ENCODE measurements around the gene CST9. TPM values are rescaled to one million over a fixed set of nuclear protein-coding genes. Genes with fewer than 3 reads are reported as not detected.

Gene CST9
- total RNA-seq (2014; rRNA removed; shearing (Covaris generic)) = not detected in 2 replicates

DNA sequence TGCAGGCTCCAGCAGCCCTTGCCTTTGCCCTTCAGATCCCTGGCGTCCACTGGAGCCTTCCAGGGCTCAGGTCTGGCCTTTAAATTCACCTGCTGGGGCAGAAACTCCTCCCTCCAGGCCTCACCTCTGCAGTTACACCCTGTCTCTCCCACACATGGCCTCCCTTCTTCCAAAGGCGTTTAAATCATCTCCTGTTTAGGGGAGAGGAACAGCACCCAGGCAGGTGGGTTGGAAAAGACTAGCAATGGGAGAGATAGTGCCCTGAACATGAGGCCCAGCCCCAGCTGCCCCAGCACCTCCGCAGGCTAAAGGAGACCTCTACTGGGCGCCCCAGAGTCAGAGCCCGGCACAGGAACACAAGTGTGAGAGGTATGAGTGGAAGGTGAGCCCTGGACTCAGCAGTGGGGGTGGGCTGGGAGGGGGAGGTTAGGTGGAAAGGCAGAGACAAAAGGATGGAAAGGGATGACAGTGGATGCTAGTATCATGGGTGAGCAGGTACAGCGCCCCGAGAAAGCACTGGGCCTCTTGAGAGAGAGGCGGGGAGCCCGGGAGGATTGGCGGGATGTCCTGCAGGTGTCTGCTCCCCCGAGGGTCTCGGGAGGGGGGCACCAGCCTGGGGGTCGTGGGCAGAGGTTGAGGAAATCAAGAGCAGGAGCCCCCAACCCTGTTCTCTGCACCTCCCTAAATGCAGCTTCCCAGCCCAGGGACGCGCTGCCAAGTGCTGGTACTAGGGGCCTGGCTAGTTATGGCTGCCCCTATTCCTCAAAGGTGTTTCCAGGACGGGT is at the start of gene CST9:
Gene CST9 (minus strand): TSS at position 51 of the 785 bp plus-strand sequence. CDS start 53 bp downstream, outside the sequence.
- no peak for DNase-seq (ENCODE audit: low spot score)

DNA sequence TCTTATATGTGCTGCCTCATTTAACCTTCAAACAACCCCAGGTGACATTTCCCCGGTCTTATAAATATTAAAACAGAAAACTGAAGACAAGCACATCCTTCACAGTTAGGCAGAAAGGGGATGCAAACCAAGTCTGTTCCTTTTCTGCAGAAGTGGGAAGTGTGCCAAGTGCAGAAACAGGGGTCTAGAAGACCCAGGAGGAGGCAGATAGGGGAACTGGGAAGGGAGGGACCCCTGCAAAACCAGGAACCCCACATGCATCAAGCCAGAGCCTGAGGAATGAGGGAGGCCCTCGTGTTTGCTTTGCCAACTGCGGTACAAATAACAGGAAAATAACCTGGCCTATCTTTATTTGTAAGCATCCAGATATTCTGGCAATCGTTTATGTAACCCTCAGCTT is 49.0 kb upstream of the CST9 start:
- in situ Hi-C loops (cut with HindIII; ENCODE audit: low sequenced_read_pairs) = no loop called here
- DNase-seq (ENCODE audit: low spot score) = no peak

More for the DNA sequence above, at the start of gene CST9:
- in situ Hi-C loops (cut with HindIII; ENCODE audit: low sequenced_read_pairs) = no loop called here

DNA sequence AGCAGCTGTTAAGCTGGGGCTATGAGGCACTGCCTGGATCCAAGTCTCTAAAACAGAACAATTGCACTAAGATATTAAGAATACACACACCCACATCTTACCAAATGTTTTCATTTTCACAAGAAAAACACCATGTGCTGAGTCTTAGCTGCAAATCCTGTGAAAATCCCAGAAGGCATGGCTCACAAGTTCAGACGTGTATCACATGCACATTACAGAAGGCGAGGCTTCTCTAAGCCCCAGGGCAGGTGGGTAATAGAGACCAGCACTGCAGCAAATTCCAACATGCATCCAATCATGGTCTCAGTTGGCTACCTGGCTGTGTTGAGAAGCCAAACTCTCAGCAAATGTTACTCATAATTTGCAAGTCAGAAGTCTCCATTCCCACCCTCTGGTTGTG is 48.3 kb upstream of the CST9 start:
- DNase-seq (ENCODE audit: low spot score) = no peak
- in situ Hi-C loops (cut with HindIII; ENCODE audit: low sequenced_read_pairs) = no loop called here

- in situ Hi-C loops (cut with HindIII; ENCODE audit: low sequenced_read_pairs) = no loop called here
- no peak for DNase-seq (ENCODE audit: low spot score)
Measured at GRCh38 chr20:23653400-23653938, 47.8 kb upstream of the CST9 start.

DNA sequence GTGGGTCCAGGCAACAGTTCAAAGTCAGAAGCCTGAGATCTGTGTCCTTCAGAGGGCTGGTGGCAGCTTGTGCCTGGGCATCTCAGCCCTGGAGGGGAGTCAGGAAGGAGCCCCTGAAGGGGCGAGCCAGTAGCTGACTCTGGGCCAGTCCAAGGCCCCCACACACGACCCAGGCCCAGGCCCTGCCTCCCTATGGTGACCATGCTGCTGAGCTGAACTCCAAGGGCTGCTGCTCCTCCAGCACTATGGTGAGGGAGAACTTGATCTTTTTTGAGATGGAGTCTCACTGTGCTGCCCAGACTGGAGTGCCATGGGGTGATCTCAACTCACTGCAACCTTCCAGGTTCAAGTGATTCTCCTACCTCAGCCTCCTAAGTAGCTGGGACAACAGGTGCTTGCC is 47.2 kb upstream of the CST9 start:
- in situ Hi-C loops (cut with HindIII; ENCODE audit: low sequenced_read_pairs) = no loop called here
- DNase-seq (ENCODE audit: low spot score) = no peak

- DNase-seq (ENCODE audit: low spot score) = no peak
- in situ Hi-C loops (cut with HindIII; ENCODE audit: low sequenced_read_pairs) = no loop called here
Measured at GRCh38 chr20:23652371-23652770, 46.7 kb upstream of the CST9 start.

- no peak for DNase-seq (ENCODE audit: low spot score)
- in situ Hi-C loops (cut with HindIII; ENCODE audit: low sequenced_read_pairs) = no loop called here
Measured at GRCh38 chr20:23651117-23651516, 45.4 kb upstream of the CST9 start.

DNA sequence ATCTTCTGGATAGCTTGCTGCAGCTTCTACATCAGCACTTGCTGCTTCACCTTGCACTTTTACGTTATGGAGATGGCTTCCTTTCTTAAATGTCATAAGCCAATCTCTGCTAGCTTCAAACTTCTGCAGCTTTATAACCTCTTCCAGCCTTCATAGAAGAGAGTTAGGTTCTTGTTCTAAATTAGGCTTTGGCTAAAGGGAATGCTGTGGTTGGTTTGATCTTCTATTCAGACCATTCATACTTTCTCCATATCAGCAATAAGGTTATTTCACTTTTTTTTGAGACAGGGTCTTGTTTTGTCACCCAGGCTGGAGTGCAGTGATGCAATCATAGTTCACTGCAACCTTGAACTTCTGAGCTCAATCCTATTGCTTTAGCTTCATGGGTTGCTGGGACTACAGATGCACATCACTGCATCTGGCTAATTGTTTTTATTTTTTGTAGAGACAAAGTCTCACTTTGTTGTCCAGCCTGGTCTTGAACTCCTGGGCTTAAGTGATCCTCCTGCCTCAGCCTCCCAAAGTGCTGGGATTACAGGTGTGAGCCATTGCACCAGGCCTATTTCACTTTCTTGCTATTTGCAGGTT is 44.2 kb upstream of the CST9 start:
- no peak for DNase-seq (ENCODE audit: low spot score)
- in situ Hi-C loops (cut with HindIII; ENCODE audit: low sequenced_read_pairs) = no loop called here

GRCh38 chr20:23649242-23649641 is 43.5 kb upstream of the CST9 start:
- DNase-seq (ENCODE audit: low spot score) = no peak
- in situ Hi-C loops (cut with HindIII; ENCODE audit: low sequenced_read_pairs) = no loop called here

- no peak for DNase-seq (ENCODE audit: low spot score)
- in situ Hi-C loops (cut with HindIII; ENCODE audit: low sequenced_read_pairs) = no loop called here
Measured at GRCh38 chr20:23647346-23647745, 41.6 kb upstream of the CST9 start.

DNA sequence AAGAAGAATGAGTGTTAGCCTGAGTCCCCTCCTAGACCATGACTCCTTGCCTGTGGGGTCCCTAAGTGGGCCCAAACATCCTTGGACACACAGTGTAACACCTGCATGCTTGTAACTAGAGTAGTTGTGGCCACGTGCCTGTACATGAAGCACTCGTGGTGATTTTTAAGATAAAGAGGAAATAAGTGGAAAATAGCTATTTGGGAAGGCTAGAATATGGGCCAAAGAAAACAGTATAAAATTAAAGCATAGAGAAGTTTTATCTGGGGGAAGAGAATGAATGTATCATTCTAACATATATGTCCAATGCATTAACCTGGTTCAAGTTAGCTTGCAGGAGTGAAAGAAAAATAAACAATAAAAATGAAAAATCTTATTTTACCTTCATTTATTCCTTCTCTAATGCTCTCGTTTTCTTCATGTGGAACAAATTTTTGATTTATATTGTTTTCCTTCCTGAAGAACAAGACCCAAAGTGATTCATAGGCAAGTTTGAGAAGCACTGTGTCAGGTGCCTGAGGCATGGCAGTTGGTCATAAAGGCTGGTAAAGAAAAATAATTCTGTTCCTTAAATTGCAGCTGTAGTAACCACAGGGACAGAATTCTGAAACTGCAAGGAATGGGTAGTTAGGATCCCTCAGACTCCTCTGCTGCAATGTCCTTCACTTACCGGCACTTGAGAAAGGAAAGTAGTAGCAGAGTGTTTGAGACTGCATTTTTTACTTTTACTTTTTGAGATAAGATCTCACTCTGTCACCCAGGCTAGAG is 40.6 kb upstream of the CST9 start:
- DNase-seq (ENCODE audit: low spot score) = no peak
- in situ Hi-C loops (cut with HindIII; ENCODE audit: low sequenced_read_pairs) = no loop called here

DNA sequence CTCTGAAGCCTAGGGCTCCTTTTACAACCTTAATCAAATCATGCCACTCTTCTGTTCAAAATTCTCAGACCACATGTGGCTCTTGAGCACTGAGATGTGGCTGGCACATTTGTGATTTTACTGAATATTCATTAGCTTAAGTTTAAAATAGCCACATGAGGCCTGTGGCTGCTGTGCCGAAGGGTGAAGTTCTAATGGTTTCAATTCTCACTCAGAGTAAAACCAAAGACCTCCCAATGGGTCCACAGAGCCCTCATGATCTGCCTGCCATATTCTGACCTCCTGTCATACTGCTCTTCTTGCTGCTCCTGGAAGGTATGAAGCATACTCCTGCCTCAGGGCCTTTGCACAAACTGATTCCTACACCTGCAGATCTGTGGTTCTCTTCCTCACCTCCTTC is 39.9 kb upstream of the CST9 start:
- no peak for DNase-seq (ENCODE audit: low spot score)
- in situ Hi-C loops (cut with HindIII; ENCODE audit: low sequenced_read_pairs) = no loop called here

GRCh38 chr20:23644164-23644563 is 38.4 kb upstream of the CST9 start:
- in situ Hi-C loops (cut with HindIII; ENCODE audit: low sequenced_read_pairs) = no loop called here
- DNase-seq (ENCODE audit: low spot score) = no peak

DNA sequence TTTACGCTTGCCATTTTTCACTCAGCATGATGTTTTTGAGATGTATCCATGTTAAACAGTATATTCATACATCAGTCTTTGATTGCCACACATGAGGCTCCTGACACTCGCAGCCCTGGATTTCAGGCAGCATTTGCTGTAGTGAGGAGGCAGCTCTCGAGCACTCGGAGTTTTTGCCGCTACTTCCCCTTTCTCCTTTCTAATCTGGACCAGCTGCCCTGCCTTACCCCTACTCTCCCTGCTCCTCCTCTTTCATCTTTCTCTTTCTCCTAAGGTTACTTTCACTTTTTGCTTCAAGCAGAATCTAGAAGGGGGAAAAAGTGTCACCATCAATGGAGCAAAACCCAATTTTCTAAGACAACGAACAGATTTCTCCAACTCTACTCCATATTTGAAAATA is 37.9 kb upstream of the CST9 start:
- no peak for DNase-seq (ENCODE audit: low spot score)
- in situ Hi-C loops (cut with HindIII; ENCODE audit: low sequenced_read_pairs) = no loop called here

GRCh38 chr20:23641936-23642751 is 36.4 kb upstream of the CST9 start:
- no peak for DNase-seq (ENCODE audit: low spot score)
- in situ Hi-C loops (cut with HindIII; ENCODE audit: low sequenced_read_pairs) = no loop called here

DNA sequence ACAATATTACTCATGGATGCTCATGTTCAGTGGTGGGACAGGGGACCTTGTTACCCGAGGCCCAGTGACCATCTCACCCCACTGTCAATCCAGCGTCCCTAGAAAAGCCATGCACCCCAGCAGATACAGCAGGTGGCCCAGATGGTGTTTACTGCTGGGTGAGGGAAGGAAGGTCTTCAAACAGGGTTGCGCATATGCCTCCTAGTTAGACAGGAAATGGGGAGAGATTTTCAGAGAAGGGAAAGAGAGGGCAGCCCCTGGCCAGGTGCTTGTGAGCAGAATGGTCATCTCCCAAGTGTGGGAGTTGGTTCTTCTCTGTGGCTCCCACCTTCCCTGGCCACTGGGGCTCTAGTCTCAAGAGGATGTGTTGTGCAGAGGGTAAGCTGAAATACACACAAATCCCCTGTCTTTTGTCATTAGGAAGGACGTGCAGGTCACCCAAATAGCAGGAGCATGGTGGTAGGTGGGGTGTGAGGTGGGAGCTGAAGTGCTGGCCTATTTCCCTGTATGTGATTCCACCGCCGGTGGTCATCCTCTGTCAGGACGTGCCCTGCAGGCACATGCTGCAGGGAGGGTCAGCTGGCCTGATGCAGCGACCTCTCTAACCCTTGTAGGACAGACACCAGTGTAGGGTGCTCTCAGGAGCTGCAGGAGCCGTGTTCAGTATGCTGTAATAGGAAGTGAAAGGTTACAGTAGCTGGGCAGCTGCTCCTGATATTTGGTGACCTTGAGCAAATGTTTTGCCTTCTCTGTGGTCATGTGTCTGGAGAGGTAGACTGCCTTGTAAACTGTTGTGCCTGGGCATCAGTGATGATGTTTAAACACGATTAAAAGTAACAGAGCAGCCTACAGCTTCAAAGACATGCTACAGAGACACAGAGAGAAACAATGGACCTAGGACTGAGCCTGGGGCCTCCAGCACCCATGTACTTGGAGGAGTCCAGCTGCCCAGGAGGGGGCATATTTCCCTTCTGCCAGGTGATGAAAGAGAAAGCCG is 35.3 kb upstream of the CST9 start:
- no peak for DNase-seq (ENCODE audit: low spot score)
- in situ Hi-C loops (cut with HindIII; ENCODE audit: low sequenced_read_pairs) = no loop called here

DNA sequence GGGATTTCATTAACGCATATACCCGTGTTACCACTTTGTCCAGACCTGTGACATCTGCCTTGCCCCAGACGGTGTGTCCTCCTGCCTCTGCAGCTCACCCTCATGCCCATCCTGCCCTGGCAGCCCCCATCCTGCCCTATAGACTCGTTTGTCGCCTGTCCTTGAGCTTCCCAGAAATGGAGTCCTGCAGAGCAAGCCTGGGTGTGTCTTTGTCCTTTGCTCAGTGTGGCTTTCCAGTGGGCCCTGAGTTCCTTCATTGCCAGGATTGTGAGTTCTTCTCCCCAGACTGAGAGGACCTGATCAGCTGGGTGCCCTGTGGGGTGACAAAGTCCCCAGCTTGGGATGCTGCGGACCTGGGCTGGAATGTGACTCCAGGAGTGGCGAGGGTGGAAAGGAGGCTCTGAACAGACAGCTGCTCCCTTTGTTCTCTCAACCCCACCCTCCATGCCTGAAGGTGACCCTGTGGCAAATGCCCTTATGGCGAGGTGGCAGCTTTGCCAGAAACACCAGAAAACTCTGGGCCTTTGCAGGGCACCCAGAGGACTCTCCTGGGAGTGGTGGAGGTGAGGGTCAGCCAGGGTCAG is 34.4 kb upstream of the CST9 start:
- in situ Hi-C loops (cut with HindIII; ENCODE audit: low sequenced_read_pairs) = no loop called here
- no peak for DNase-seq (ENCODE audit: low spot score)

DNA sequence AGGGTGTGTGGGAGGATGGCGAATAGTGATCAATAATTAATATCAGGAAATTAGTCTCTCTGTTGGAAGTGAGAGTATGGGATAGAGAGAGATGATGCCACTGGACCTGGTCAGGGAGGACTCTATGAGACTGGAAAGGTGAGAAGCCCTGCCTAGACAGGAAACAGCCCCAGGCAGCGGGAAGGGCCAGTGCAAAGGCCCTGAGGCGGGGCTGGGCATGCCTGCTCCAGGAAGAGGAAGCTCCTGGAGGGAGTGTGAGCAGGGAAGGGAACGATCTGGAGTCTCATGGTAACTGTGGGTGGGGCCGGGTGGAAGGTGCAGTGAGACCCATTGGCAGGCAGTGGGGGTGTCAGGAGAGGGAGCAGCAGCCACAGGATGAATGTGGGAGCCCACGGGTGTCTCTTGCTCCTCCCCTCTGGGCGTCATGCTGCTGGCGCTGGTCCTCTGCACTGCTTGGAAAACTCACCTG is 33.8 kb upstream of the CST9 start:
- in situ Hi-C loops (cut with HindIII; ENCODE audit: low sequenced_read_pairs) = no loop called here
- no peak for DNase-seq (ENCODE audit: low spot score)

Measured in G401 (cell line).